HepG2 (cell line): ENCODE measurements around the gene CLHC1. TPM values are rescaled to one million over a fixed set of nuclear protein-coding genes. Genes with fewer than 3 reads are reported as not detected.

Experiments
- ATF7-NPFF ChIP-seq: sonication (generic); formaldehyde crosslinking; IDR thresholded peaks from 2 replicates; pipeline ENCODE4 v1.8.1; 2023; ENCODE audit warnings: mild to moderate bottlenecking, low read depth, missing genetic modification reagents, moderate library complexity
- ERF ChIP-seq: IDR thresholded peaks from 2 replicates; pipeline ENCODE4 v1.6.1; 2018; ENCODE audit warnings: missing biosample characterization, missing genetic modification reagents
- GATAD1 ChIP-seq: IDR thresholded peaks from 2 replicates; pipeline ENCODE4 v1.6.1; 2016; ENCODE audit warnings: missing genetic modification reagents, missing compliant biosample characterization
- GATAD2A ChIP-seq: IDR thresholded peaks from 2 replicates; pipeline ENCODE4 v1.6.1; 2016
- HMG20A ChIP-seq: IDR thresholded peaks from 2 replicates; pipeline ENCODE4 v1.6.1; 2016; ENCODE audit warnings: borderline replicate concordance
- HNRNPH1 ChIP-seq: fragments of 200-400 bp; formaldehyde crosslinking; optimal IDR thresholded peaks from 2 replicates; pipeline ENCODE3; 2017; ENCODE audit warnings: mild to moderate bottlenecking, low read depth, low read length
- MAFF ChIP-seq: IDR thresholded peaks from 2 replicates; pipeline ENCODE4 v1.6.1; 2011; ENCODE audit warnings: low read depth, low read length, improper control_type of control experiment
- MAZ ChIP-seq, 2 experiments: sonication (generic) in 1 of 2; formaldehyde crosslinking in 1 of 2; IDR thresholded peaks; 2 replicates each; pipeline versions ENCODE4 v1.5.0 to v1.6.1; 2012 to 2020; ENCODE audit warnings: low read depth in 2 of 2, mild to moderate bottlenecking in 2 of 2, borderline replicate concordance in 1 of 2, improper control_type of control experiment in 1 of 2, low read length in 1 of 2, missing genetic modification reagents in 1 of 2, moderate library complexity in 1 of 2
- SMC3 ChIP-seq: IDR thresholded peaks from 2 replicates; pipeline ENCODE4 v1.6.1; 2011; ENCODE audit warnings: low read length, improper control_type of control experiment
- SNRNP70 ChIP-seq: fragments of 200-400 bp; formaldehyde crosslinking; IDR thresholded peaks from 2 replicates; pipeline ENCODE4 v1.6.1; 2017; ENCODE audit warnings: mild to moderate bottlenecking, low read depth, low read length, moderate library complexity
- STAG1 ChIP-seq: sonication (generic); formaldehyde crosslinking; IDR thresholded peaks from 2 replicates; pipeline ENCODE4 v1.4.0; 2020; ENCODE audit warnings: missing genetic modification reagents
- TCF7L2 ChIP-seq: IDR thresholded peaks from 2 replicates; pipeline ENCODE4 v1.6.1; 2011; ENCODE audit warnings: mild to moderate bottlenecking, low read depth, low read length, moderate library complexity
- U2AF1 ChIP-seq: fragments of 200-400 bp; formaldehyde crosslinking; optimal IDR thresholded peaks from 2 replicates; pipeline ENCODE3; 2017; ENCODE audit warnings: mild to moderate bottlenecking, low read depth, low read length
- ZFX ChIP-seq: sonication (generic); formaldehyde crosslinking; IDR thresholded peaks from 2 replicates; pipeline ENCODE4 v1.4.0; 2020; ENCODE audit warnings: mild to moderate bottlenecking, low read depth, missing genetic modification reagents, moderate library complexity
- ZSCAN9 ChIP-seq: IDR thresholded peaks from 2 replicates; pipeline ENCODE4 v1.6.1; 2016; ENCODE audit warnings: borderline replicate concordance
- polyA plus RNA-seq, 8 experiments: library from polyadenylated mRNA; depleted of rRNA in 3 of 8; stranded (reverse) in 7 of 8; unstranded in 1 of 8; fragments of >200 nt; fragmentation: Illumina TruSeq in 4 of 8; extraction: Trizol in 4 of 8; gene quantifications; 2 replicates each; pipeline versions ENCODE4 v1.2.1 to v1.2.3, GENCODE V29; 2011 to 2016; ENCODE audit warnings: low read depth in 4 of 8, missing spikeins in 1 of 8, mixed read lengths in 1 of 8; ENCODE audit not compliant: insufficient read depth in 1 of 8
- total RNA-seq, 5 experiments: library from RNA; depleted of rRNA; stranded (reverse); fragments of >200 nt; fragmentation: Illumina TruSeq; extraction: Trizol; gene quantifications; 2 replicates each; pipeline ENCODE4 v1.2.3, GENCODE V29; 2016; ENCODE audit warnings: low read depth in 1 of 5
- TF ChIP-seq, protein P1 (sequence below): sonication (generic); formaldehyde crosslinking; IDR thresholded peaks from one replicate; pipeline ENCODE4 v1.5.1; 2020; ENCODE audit warnings: mild to moderate bottlenecking, missing genetic modification reagents; ENCODE audit errors: not compliant biosample characterization
- TF ChIP-seq, protein P2 (sequence below): sonication (generic); formaldehyde crosslinking; conservative IDR thresholded peaks from 2 replicates; pipeline ENCODE4 v1.4.0; 2020; ENCODE audit warnings: missing genetic modification reagents

The CLHC1 gene
- total and polyA plus RNA-seq, 2 of the 13 experiments (the other 11 are each of a cell fraction or from before 2014, with no cell fraction given): 9.8 to 12.6 TPM

DNA sequence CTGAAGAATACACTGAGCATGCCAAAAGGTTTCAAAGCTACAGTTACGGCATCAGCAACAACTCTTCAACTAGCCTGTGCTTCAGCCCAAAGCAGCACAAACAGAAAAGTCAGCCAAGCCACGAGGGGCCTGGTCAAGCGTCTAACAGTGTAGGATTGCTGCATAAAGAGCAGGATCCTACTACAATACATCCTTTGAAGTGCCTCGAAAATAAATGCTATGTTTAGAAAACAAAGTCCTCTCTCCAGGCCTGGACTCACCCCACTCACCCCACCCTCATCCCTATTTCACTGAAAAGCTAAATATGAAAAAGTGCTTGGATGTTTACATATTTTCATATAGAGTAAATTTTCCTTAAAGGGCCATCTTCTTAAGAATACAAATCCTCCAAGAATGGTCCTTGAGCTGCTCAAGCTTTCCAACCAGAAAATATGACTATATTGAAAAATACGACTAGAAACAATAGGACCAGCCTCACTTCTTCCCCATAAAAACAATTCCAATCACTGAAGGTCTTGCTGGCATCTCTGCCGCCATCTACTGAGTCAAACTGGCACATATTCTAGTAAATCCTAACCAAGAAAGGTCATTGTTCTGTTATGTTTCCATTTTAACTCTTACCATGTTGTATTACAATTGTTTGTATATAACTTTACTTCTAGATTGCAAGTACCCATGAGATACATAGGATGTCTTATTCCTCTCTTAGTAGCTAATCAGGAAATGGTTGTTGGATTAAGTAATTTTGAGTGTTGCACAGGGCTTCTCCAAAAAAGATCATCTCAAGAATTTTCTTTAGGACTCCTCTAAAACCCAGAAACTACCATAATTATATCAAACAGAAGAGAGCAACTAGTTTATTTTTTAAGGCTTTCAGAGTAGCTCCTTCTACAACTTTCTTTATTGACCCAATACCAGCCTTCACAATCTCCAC is 63.6 kb downstream of the CLHC1 start (continued):
- no peak for TF ChIP-seq ATF7-NPFF (CRISPR knock-in tag)
- TF ChIP-seq, protein P1, sequence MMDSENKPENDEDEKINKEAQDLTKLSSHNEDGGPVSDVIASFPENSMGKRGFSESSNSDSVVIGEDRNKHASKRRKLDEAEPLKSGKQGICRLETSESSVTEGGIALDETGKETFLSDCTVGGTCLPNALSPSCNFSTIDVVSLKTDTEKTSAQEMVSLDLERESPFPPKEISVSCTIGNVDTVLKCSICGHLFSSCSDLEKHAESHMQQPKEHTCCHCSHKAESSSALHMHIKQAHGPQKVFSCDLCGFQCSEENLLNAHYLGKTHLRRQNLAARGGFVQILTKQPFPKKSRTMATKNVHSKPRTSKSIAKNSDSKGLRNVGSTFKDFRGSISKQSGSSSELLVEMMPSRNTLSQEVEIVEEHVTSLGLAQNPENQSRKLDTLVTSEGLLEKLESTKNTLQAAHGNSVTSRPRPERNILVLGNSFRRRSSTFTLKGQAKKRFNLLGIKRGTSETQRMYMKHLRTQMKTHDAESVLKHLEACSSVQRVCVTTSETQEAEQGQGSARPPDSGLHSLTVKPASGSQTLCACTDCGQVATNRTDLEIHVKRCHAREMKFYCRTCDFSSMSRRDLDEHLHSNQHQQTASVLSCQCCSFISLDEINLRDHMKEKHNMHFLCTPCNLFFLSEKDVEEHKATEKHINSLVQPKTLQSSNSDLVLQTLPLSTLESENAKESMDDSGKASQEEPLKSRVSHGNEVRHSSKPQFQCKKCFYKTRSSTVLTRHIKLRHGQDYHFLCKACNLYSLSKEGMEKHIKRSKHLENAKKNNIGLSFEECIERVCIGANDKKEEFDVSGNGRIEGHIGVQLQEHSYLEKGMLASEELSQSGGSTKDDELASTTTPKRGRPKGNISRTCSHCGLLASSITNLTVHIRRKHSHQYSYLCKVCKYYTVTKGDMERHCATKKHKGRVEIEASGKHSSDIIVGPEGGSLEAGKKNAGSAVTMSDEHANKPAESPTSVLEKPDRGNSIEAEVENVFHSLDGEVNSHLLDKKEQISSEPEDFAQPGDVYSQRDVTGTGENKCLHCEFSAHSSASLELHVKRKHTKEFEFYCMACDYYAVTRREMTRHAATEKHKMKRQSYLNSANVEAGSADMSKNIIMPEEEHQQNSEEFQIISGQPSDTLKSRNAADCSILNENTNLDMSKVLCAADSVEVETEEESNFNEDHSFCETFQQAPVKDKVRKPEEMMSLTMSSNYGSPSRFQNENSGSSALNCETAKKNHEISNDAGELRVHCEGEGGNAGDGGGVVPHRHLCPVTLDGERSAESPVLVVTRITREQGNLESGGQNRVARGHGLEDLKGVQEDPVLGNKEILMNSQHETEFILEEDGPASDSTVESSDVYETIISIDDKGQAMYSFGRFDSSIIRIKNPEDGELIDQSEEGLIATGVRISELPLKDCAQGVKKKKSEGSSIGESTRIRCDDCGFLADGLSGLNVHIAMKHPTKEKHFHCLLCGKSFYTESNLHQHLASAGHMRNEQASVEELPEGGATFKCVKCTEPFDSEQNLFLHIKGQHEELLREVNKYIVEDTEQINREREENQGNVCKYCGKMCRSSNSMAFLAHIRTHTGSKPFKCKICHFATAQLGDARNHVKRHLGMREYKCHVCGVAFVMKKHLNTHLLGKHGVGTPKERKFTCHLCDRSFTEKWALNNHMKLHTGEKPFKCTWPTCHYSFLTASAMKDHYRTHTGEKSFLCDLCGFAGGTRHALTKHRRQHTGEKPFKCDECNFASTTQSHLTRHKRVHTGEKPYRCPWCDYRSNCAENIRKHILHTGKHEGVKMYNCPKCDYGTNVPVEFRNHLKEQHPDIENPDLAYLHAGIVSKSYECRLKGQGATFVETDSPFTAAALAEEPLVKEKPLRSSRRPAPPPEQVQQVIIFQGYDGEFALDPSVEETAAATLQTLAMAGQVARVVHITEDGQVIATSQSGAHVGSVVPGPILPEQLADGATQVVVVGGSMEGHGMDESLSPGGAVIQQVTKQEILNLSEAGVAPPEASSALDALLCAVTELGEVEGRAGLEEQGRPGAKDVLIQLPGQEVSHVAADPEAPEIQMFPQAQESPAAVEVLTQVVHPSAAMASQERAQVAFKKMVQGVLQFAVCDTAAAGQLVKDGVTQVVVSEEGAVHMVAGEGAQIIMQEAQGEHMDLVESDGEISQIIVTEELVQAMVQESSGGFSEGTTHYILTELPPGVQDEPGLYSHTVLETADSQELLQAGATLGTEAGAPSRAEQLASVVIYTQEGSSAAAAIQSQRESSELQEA (CRISPR knock-in tag): no peak
- TF ChIP-seq HNRNPH1: no peak
- TF ChIP-seq GATAD1 (CRISPR knock-in tag): peak; percentile 40; the same call in 1 of the 2 replicates
- peak; percentile 14; the same call in 1 of the 2 replicates for TF ChIP-seq HMG20A (CRISPR knock-in tag)
- TF ChIP-seq, protein P2, sequence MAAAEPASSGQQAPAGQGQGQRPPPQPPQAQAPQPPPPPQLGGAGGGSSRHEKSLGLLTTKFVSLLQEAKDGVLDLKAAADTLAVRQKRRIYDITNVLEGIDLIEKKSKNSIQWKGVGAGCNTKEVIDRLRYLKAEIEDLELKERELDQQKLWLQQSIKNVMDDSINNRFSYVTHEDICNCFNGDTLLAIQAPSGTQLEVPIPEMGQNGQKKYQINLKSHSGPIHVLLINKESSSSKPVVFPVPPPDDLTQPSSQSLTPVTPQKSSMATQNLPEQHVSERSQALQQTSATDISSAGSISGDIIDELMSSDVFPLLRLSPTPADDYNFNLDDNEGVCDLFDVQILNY (CRISPR knock-in tag): no peak
- no peak for TF ChIP-seq U2AF1
- TF ChIP-seq SMC3: peak; percentile 93
- peak; percentile 38; the same call in 1 of the 2 replicates for TF ChIP-seq ZFX (CRISPR knock-in tag)
- TF ChIP-seq MAZ (IDR thresholded peaks at IDR 0.05; ENCODE audit: borderline replicate concordance, low read depth, low read length): 0 out of 2 replicates have a peak, but pooled peaks have one; percentile 23
- TF ChIP-seq MAZ (CRISPR knock-in tag; IDR thresholded peaks at IDR 0.05; ENCODE audit: low read depth): peak; percentile 35; the same call in 1 of the 2 replicates
- peak; percentile 35; the same call in 1 of the 2 replicates for TF ChIP-seq ZSCAN9 (CRISPR knock-in tag)
- 0 out of 2 replicates have a peak, but pooled peaks have one; percentile 4 for TF ChIP-seq MAFF
- peak; percentile 59 for TF ChIP-seq GATAD2A (CRISPR knock-in tag)
- TF ChIP-seq SNRNP70: no peak
- TF ChIP-seq ERF (CRISPR knock-in tag): 0 out of 2 replicates have a peak, but pooled peaks have one; percentile 23
- TF ChIP-seq TCF7L2: no peak
- TF ChIP-seq STAG1: peak; percentile 93
